K562 (cell line): ENCODE measurements around the gene OR2S2. TPM values are rescaled to one million over a fixed set of nuclear protein-coding genes. Genes with fewer than 3 reads are reported as not detected.

Experiments used
- ATAC-seq: fragments of 200-7000 bp; cut with Tn5 transposase; 3 replicates; pipeline ENCODE4 v1.9.1; 2020; ENCODE audit warnings: moderate library complexity
- BruUV-seq: library from RNA; stranded (reverse); fragments of 400-500 nt; replicated peaks from 2 replicates; lab custom pipeline; 2021; lab: Mats Ljungman, UMichigan
- CTCF ChIA-PET: fragments of 300-600 bp; formaldehyde crosslinking; extraction: SDS; loops from one replicate; lab custom pipeline; 2021; ENCODE audit warnings: low intra/inter-chr PET ratio; lab: Yijun Ruan, JAX
- POLR2A ChIA-PET: fragments of 300-600, 350-650 bp; sonication (Branson Sonifier 250); formaldehyde crosslinking; extraction: SDS; loops from one replicate; lab custom pipeline; 2021; ENCODE audit warnings: antibody characterized with exemption, inconsistent platforms; lab: Yijun Ruan, JAX
- DNase-seq, 4 experiments: peaks; one replicate each; pipeline versions ENCODE4 v3.0.0 to v3.0.0-alpha.2; 2011 to 2018; ENCODE audit warnings: low spot score in 3 of 4, mixed read lengths in 3 of 4; ENCODE audit errors: extremely low read depth in 1 of 4
- FAIRE-seq: peaks from 2 replicates; lab custom pipeline; 2011; peaks lifted over from hg19 to GRCh38; lab: Jason Lieb, UNC
- H2AFZ ChIP-seq: 2 replicates; pipeline ENCODE4 v1.6.0; 2011; ENCODE audit warnings: low read depth, low read length, control low read depth, inconsistent platforms
- H3K27ac ChIP-seq: fragments of 200-600 bp; 3 replicates; pipeline ENCODE4 v1.8.0; 2011; ENCODE audit warnings: low read depth, mild to moderate bottlenecking, control low read depth, inconsistent platforms, low read length, moderate library complexity, mixed read lengths; ENCODE audit errors: extremely low read depth
- H3K27me3 ChIP-seq, 2 experiments: fragments of 300-600 bp in 1 of 2; 2 replicates in 1 of 2; 3 replicates in 1 of 2; pipeline versions ENCODE4 v1.6.0 to v1.8.0; 2011; ENCODE audit warnings: inconsistent platforms in 2 of 2, low read length in 2 of 2, mild to moderate bottlenecking in 1 of 2, mixed read lengths in 1 of 2, moderate library complexity in 1 of 2; ENCODE audit not compliant: control insufficient read depth in 2 of 2, insufficient read depth in 2 of 2
- H3K36me3 ChIP-seq: fragments of 300-600 bp; 3 replicates; pipeline ENCODE4 v1.8.0; 2011; ENCODE audit warnings: mild to moderate bottlenecking, low read length, inconsistent platforms; ENCODE audit not compliant: control insufficient read depth, insufficient read depth
- H3K4me1 ChIP-seq, 2 experiments: fragments of 200-600 bp in 1 of 2; replicated peaks in 1 of 2; 2 replicates in 1 of 2; 3 replicates in 1 of 2; pipeline versions ENCODE4 v1.5.1 to v1.8.0; 2011; ENCODE audit warnings: inconsistent platforms in 2 of 2, low read length in 2 of 2, mild to moderate bottlenecking in 1 of 2, mixed read lengths in 1 of 2, moderate library complexity in 1 of 2; ENCODE audit not compliant: control insufficient read depth in 2 of 2, insufficient read depth in 2 of 2
- H3K4me2 ChIP-seq: 2 replicates; pipeline ENCODE4 v1.6.1; 2011; ENCODE audit warnings: low read length, control low read depth, inconsistent platforms, mixed read lengths; ENCODE audit not compliant: insufficient read depth
- H3K4me3 ChIP-seq: fragments of 200-600 bp; sonication (generic), shearing (Covaris generic); 2 replicates; pipeline ENCODE4 v1.5.1; 2016; ENCODE audit warnings: control low read depth, inconsistent platforms
- H3K79me2 ChIP-seq: fragments of 200-600 bp; 3 replicates; pipeline ENCODE4 v1.8.0; 2011; ENCODE audit warnings: low read length, inconsistent platforms; ENCODE audit not compliant: control insufficient read depth, insufficient read depth
- H3K9ac ChIP-seq, 2 experiments: 2 replicates each; pipeline versions ENCODE4 v1.6.0 to v1.6.1; 2011; ENCODE audit warnings: low read depth in 2 of 2, low read length in 2 of 2, control low read depth in 1 of 2, inconsistent platforms in 1 of 2, mild to moderate bottlenecking in 1 of 2, mixed read lengths in 1 of 2; ENCODE audit not compliant: insufficient read depth in 1 of 2
- H3K9me1 ChIP-seq: one replicate; pipeline ENCODE4 v1.6.0; 2011; ENCODE audit warnings: inconsistent platforms, mild to moderate bottlenecking, low read length, moderate library complexity; ENCODE audit not compliant: control insufficient read depth, insufficient read depth
- H3K9me3 ChIP-seq: replicated peaks from 2 replicates; pipeline ENCODE4 v1.5.1; 2011; ENCODE audit warnings: low read depth, low read length, inconsistent platforms; ENCODE audit not compliant: control insufficient read depth, insufficient read depth
- H4K20me1 ChIP-seq: replicated peaks from 2 replicates; pipeline ENCODE4 v1.6.1; 2011; ENCODE audit warnings: low read length, inconsistent platforms, mixed read lengths; ENCODE audit not compliant: control insufficient read depth, insufficient read depth
- BACH1 ChIP-seq: fragments of 200-800 bp; sonication (Bioruptor generic); IDR thresholded peaks from 2 replicates; pipeline ENCODE4 v1.6.1; 2016; ENCODE audit warnings: missing genetic modification characterization, missing compliant biosample characterization
- BRF1 ChIP-seq: IDR thresholded peaks from 3 replicates; pipeline ENCODE4 v1.6.1; 2011; ENCODE audit warnings: borderline replicate concordance, mild to moderate bottlenecking; ENCODE audit not compliant: insufficient read length; ENCODE audit errors: extremely low read depth
- EZH2 ChIP-seq: IDR thresholded peaks from 2 replicates; pipeline ENCODE4 v1.6.1; 2012; ENCODE audit warnings: low read depth, mild to moderate bottlenecking, inconsistent platforms, low read length, borderline replicate concordance
- GATA2 ChIP-seq: sonication (generic); formaldehyde crosslinking; IDR thresholded peaks from 2 replicates; pipeline ENCODE4 v1.4.0; 2020; ENCODE audit warnings: mild to moderate bottlenecking, missing genetic modification reagents
- RBM22 ChIP-seq: fragments of 200-400 bp; formaldehyde crosslinking; IDR thresholded peaks from 2 replicates; pipeline ENCODE4 v1.6.1; 2018; ENCODE audit warnings: low read length, low read depth; ENCODE audit not compliant: poor library complexity, severe bottlenecking
- SP2 ChIP-seq: IDR thresholded peaks from 2 replicates; pipeline ENCODE4 v1.6.1; 2011; ENCODE audit warnings: mild to moderate bottlenecking, low read depth, low read length, moderate library complexity; ENCODE audit not compliant: poor library complexity, severe bottlenecking; ENCODE audit errors: extremely low read depth
- SUPT5H ChIP-seq: fragments of 450-650 bp; IDR thresholded peaks from 2 replicates; pipeline ENCODE4 v1.6.1; 2016
- THRAP3 ChIP-seq: fragments of 450-650 bp; IDR thresholded peaks from 2 replicates; pipeline ENCODE4 v1.6.1; 2016; ENCODE audit warnings: mild to moderate bottlenecking, inconsistent platforms, borderline replicate concordance
- TRIM28 ChIP-seq: fragments of 450-650 bp; IDR thresholded peaks from 2 replicates; pipeline ENCODE4 v1.6.1; 2017
- ZNF507 ChIP-seq: conservative IDR thresholded peaks from 2 replicates; pipeline ENCODE4 v1.6.1; 2017; ENCODE audit warnings: missing genetic modification characterization, missing compliant biosample characterization
- ZNF75A ChIP-seq: fragments of 450-650 bp; formaldehyde crosslinking; IDR thresholded peaks from 2 replicates; pipeline ENCODE4 v1.4.0; 2020; ENCODE audit warnings: mild to moderate bottlenecking
- ZSCAN29 ChIP-seq: fragments of 450-650 bp; IDR thresholded peaks from 2 replicates; pipeline ENCODE4 v1.6.1; 2017
- WGBS: fragments of 100-300 bp; shearing (Covaris generic); methylation state at CpG from one replicate; pipeline ENCODE4 v1.1.6; 2016; ENCODE audit warnings: low coverage, mixed read lengths; ENCODE audit not compliant: insufficient coverage; ENCODE audit errors: missing lambda C conversion rate; 5-methylcytosine and 5-hydroxymethylcytosine counted together
- in situ Hi-C: fragments of 300-500 bp; cut with MboI; formaldehyde crosslinking; loops from 4 replicates; pipeline ENCODE4 v1.15.0; 2018; ENCODE audit warnings: inconsistent platforms, mixed read lengths
- intact Hi-C: fragments of 100-400 bp; cut with micrococcal nuclease; formaldehyde crosslinking; loops from 2 replicates; pipeline ENCODE4 v1.14.2; 2022
- polyA plus RNA-seq, 8 experiments: library from polyadenylated mRNA; depleted of rRNA in 4 of 8; stranded (reverse) in 5 of 8; unstranded in 3 of 8; fragments of >200 nt; fragmentation: Nextera tagmentation in 2 of 8; fragmentation: Illumina TruSeq in 1 of 8; extraction: Ambion mirVana in 2 of 8; extraction: Trizol in 1 of 8; gene quantifications; 2 replicates each; pipeline versions ENCODE4 v1.2.1 to v1.2.3, GENCODE V29; 2011 to 2014; ENCODE audit warnings: inconsistent platforms in 1 of 8, missing spikeins in 1 of 8
- total RNA-seq, 7 experiments: library from RNA; depleted of rRNA in 6 of 7; stranded (reverse); fragments of >200 nt in 6 of 7; fragmentation: Illumina TruSeq in 2 of 7; extraction: Trizol in 2 of 7; gene quantifications; 2 replicates each; pipeline versions ENCODE4 v1.2.1 to v1.2.3, GENCODE V29; 2011 to 2021; ENCODE audit warnings: low replicate concordance in 1 of 7
- TF ChIP-seq, protein P1 (sequence below): fragments of 450-650 bp; IDR thresholded peaks from 2 replicates; pipeline ENCODE4 v1.7.1; 2018; ENCODE audit warnings: mild to moderate bottlenecking, low read depth; ENCODE audit not compliant: partially characterized antibody
- TF ChIP-seq, protein P2 (sequence below): fragments of 250-450 bp; sonication (Bioruptor Pico); IDR thresholded peaks from 2 replicates; pipeline ENCODE4 v1.4.0; 2020; ENCODE audit warnings: mild to moderate bottlenecking, moderate library complexity
- TF ChIP-seq, protein P3 (sequence below): sonication (generic); formaldehyde crosslinking; IDR thresholded peaks from 2 replicates; pipeline ENCODE4 v1.8.0; 2022; ENCODE audit warnings: missing genetic modification reagents, mild to moderate bottlenecking, borderline replicate concordance

OR2S2 gene
- total and polyA plus RNA-seq, 9 of the 15 experiments (the other 6 are each of a cell fraction or from before 2014, with no cell fraction given), result not detected

DNA sequence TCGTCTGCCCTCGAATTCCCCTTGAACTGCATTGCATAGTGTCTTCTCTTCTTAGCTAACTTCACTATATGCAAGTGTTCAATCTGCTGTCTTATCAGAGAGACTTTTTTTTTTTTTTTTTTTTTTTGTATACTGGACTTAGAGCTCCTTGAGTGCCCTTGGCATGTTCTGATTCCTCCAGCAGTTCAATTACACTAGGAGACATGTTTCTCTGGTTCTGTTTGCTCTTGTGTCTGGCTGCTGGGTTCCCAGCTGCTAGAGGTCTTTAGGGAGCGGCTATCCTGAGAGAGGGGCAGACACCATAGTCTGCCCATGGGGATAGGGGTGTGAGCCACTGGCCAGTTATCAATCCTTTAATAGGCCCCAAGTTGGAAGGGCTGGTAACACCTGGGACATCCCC is 13.1 kb downstream of the OR2S2 start:
- no peak for FAIRE-seq
- H3K27me3 ChIP-seq, result no peaks in the 10 kb centered on the region
- H4K20me1 ChIP-seq, result no peaks in the 10 kb centered on the region
- no peak for ATAC-seq
- intact Hi-C loops, result loop anchor here (2.0 kb wide), 1 partner anchor 42 kb away; no protein-coding TSS in a partner anchor
- no peak overlapping the region; the same call in 1 of the 2 replicates for H3K4me2 ChIP-seq
- in situ Hi-C loops, result loop anchor here (5.0 kb wide), 1 partner anchor 43 kb away; no protein-coding TSS in a partner anchor
- H2AFZ ChIP-seq, result peak overlapping the region; percentile 74
- H3K9ac ChIP-seq, result no peak overlapping the region
- no peaks in the 10 kb centered on the region for H3K9me1 ChIP-seq
- H3K36me3 ChIP-seq, result no peaks in the 10 kb centered on the region; the same call in 2 of the 3 replicates
- ChIA-PET CTCF (interaction anchor here (0.9 to 1.7 kb wide), 2 partner anchors 33 to 42 kb away, joined by 5 to 6 read pairs; no protein-coding TSS in a partner anchor), POLR2A (interaction anchor here (2.2 kb wide), 1 partner anchor 20 kb away, joined by 16 read pairs; no protein-coding TSS in a partner anchor)
- H3K4me3 ChIP-seq, result no peak overlapping the region
- H3K79me2 ChIP-seq, result no peaks in the 10 kb centered on the region
- no peaks in the 10 kb centered on the region for H3K9me3 ChIP-seq
- peaks cover 2 to 3% of the 10 kb centered on the region in 2 experiments; a peak in 3 of 5 replicates for H3K4me1 ChIP-seq
- H3K27ac ChIP-seq, result no peak overlapping the region
- 88% methylated on average over 2 of the region's 3 CpGs for WGBS
- DNase-seq, result no peak
- no TSS peak for BruUV-seq
- TF ChIP-seq SP2 (no peak), SUPT5H (no peak), TRIM28 (no peak), ZSCAN29 (no peak), ZNF507 (tag) (no peak), EZH2 (no peak), BRF1 (no peak), BACH1 (tag) (no peak), RBM22 (no peak), GATA2 (no peak), THRAP3 (no peak), ZNF75A (no peak)
- TF ChIP-seq, protein P1, sequence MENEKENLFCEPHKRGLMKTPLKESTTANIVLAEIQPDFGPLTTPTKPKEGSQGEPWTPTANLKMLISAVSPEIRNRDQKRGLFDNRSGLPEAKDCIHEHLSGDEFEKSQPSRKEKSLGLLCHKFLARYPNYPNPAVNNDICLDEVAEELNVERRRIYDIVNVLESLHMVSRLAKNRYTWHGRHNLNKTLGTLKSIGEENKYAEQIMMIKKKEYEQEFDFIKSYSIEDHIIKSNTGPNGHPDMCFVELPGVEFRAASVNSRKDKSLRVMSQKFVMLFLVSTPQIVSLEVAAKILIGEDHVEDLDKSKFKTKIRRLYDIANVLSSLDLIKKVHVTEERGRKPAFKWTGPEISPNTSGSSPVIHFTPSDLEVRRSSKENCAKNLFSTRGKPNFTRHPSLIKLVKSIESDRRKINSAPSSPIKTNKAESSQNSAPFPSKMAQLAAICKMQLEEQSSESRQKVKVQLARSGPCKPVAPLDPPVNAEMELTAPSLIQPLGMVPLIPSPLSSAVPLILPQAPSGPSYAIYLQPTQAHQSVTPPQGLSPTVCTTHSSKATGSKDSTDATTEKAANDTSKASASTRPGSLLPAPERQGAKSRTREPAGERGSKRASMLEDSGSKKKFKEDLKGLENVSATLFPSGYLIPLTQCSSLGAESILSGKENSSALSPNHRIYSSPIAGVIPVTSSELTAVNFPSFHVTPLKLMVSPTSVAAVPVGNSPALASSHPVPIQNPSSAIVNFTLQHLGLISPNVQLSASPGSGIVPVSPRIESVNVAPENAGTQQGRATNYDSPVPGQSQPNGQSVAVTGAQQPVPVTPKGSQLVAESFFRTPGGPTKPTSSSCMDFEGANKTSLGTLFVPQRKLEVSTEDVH, result no peak
- TF ChIP-seq, protein P2, sequence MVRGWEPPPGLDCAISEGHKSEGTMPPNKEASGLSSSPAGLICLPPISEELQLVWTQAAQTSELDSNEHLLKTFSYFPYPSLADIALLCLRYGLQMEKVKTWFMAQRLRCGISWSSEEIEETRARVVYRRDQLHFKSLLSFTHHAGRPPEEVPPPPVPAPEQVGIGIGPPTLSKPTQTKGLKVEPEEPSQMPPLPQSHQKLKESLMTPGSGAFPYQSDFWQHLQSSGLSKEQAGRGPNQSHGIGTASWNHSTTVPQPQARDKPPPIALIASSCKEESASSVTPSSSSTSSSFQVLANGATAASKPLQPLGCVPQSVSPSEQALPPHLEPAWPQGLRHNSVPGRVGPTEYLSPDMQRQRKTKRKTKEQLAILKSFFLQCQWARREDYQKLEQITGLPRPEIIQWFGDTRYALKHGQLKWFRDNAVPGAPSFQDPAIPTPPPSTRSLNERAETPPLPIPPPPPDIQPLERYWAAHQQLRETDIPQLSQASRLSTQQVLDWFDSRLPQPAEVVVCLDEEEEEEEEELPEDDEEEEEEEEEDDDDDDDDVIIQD, result no peak
- TF ChIP-seq, protein P3, sequence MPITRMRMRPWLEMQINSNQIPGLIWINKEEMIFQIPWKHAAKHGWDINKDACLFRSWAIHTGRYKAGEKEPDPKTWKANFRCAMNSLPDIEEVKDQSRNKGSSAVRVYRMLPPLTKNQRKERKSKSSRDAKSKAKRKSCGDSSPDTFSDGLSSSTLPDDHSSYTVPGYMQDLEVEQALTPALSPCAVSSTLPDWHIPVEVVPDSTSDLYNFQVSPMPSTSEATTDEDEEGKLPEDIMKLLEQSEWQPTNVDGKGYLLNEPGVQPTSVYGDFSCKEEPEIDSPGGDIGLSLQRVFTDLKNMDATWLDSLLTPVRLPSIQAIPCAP (CRISPR knock-in tag), result no peak
